IMR-90 (cell line): ENCODE results near the gene KCNK18. TPM values are rescaled to one million over a fixed set of nuclear protein-coding genes. Genes with fewer than 3 reads are reported as not detected.

Source experiments
- ATAC-seq: fragments of 200-7000 bp; cut with Tn5 transposase; 2 replicates; pipeline ENCODE4 v1.9.1; 2020; ENCODE audit warnings: low read depth, mild to moderate bottlenecking, moderate library complexity
- BruUV-seq: library from RNA; stranded (reverse); fragments of 400-500 nt; replicated peaks from 2 replicates; lab custom pipeline; 2021; lab: Mats Ljungman, UMichigan
- CTCF ChIA-PET: fragments of 300-600 bp; formaldehyde crosslinking; extraction: SDS; loops from one replicate; lab custom pipeline; 2021; ENCODE audit warnings: antibody characterized with exemption; lab: Yijun Ruan, JAX
- POLR2A ChIA-PET: fragments of 300-600 bp; sonication (Branson Sonifier 250); formaldehyde crosslinking; loops from one replicate; lab custom pipeline; 2022; ENCODE audit warnings: antibody characterized with exemption; ENCODE audit not compliant: unreplicated experiment; lab: Charles Lee
- DNase-seq: peaks from one replicate; pipeline ENCODE4 v3.0.0; 2013
- H2AFZ ChIP-seq: replicated peaks from 2 replicates; pipeline ENCODE3; 2013; ENCODE audit warnings: low read length, mild to moderate bottlenecking; ENCODE audit not compliant: poor library complexity
- H2AK5ac ChIP-seq: 2 replicates; pipeline ENCODE4 v1.6.1; 2013; ENCODE audit warnings: low read depth, low read length, inconsistent platforms
- H2AK9ac ChIP-seq: replicated peaks from 2 replicates; pipeline ENCODE3; 2013; ENCODE audit warnings: mild to moderate bottlenecking, low read depth, low read length, moderate library complexity; ENCODE audit not compliant: poor library complexity
- H2BK120ac ChIP-seq: 2 replicates; pipeline ENCODE4 v1.6.1; 2013; ENCODE audit warnings: low read depth, low read length, inconsistent platforms
- H2BK15ac ChIP-seq: 3 replicates; pipeline ENCODE4 v1.6.1; 2013; ENCODE audit warnings: low read depth, low read length, inconsistent platforms
- H2BK20ac ChIP-seq: 2 replicates; pipeline ENCODE4 v1.6.1; 2013; ENCODE audit warnings: low read depth, mild to moderate bottlenecking, inconsistent platforms, low read length, moderate library complexity
- H2BK5ac ChIP-seq: 2 replicates; pipeline ENCODE4 v1.6.1; 2013; ENCODE audit warnings: mild to moderate bottlenecking, low read depth, low read length, inconsistent platforms; ENCODE audit not compliant: poor library complexity, severe bottlenecking
- H3K14ac ChIP-seq: replicated peaks from 2 replicates; pipeline ENCODE4 v1.6.1; 2013; ENCODE audit warnings: low read depth, low read length, inconsistent platforms
- H3K18ac ChIP-seq: 2 replicates; pipeline ENCODE4 v1.6.1; 2013; ENCODE audit warnings: low read depth, low read length, control low read depth
- H3K23ac ChIP-seq: 2 replicates; pipeline ENCODE4 v1.6.1; 2013; ENCODE audit warnings: low read depth, low read length, inconsistent platforms
- H3K27ac ChIP-seq: 2 replicates; pipeline ENCODE4 v1.5.1; 2013; ENCODE audit warnings: mild to moderate bottlenecking, control low read depth, low read length; ENCODE audit not compliant: insufficient read depth
- H3K27me3 ChIP-seq: 2 replicates; pipeline ENCODE4 v1.6.1; 2013; ENCODE audit warnings: low read length; ENCODE audit not compliant: control insufficient read depth, insufficient read depth
- H3K36me3 ChIP-seq: 2 replicates; pipeline ENCODE4 v1.6.1; 2013; ENCODE audit warnings: low read length, mixed read lengths; ENCODE audit not compliant: control insufficient read depth, insufficient read depth
- H3K4ac ChIP-seq: 2 replicates; pipeline ENCODE4 v1.6.1; 2013; ENCODE audit warnings: low read depth, low read length, inconsistent platforms
- H3K4me1 ChIP-seq: 2 replicates; pipeline ENCODE4 v1.6.1; 2013; ENCODE audit warnings: low read length, mixed read lengths; ENCODE audit not compliant: control insufficient read depth, insufficient read depth
- H3K4me2 ChIP-seq: 2 replicates; pipeline ENCODE4 v1.6.1; 2013; ENCODE audit warnings: low read depth, mild to moderate bottlenecking, control low read depth, low read length, moderate library complexity
- H3K4me3 ChIP-seq: 2 replicates; pipeline ENCODE4 v1.5.1; 2013; ENCODE audit warnings: low read depth, mild to moderate bottlenecking, control low read depth, low read length, moderate library complexity; ENCODE audit not compliant: insufficient read depth
- H3K56ac ChIP-seq: 2 replicates; pipeline ENCODE4 v1.6.1; 2013; ENCODE audit warnings: low read length, inconsistent platforms; ENCODE audit not compliant: insufficient read depth; ENCODE audit errors: extremely low read depth
- H3K79me1 ChIP-seq, 2 experiments: 2 replicates each; pipeline ENCODE4 v1.6.1; 2013; ENCODE audit warnings: low read length in 2 of 2, inconsistent platforms in 1 of 2, low read depth in 1 of 2
- H3K9ac ChIP-seq: 2 replicates; pipeline ENCODE4 v1.6.1; 2013; ENCODE audit warnings: low read depth, low read length, control low read depth
- H3K9me1 ChIP-seq: 2 replicates; pipeline ENCODE4 v1.6.1; 2013; ENCODE audit warnings: low read length, inconsistent platforms; ENCODE audit not compliant: insufficient read depth
- H3K9me3 ChIP-seq: 2 replicates; pipeline ENCODE4 v1.6.1; 2013; ENCODE audit warnings: low read length; ENCODE audit not compliant: control insufficient read depth, insufficient read depth
- H4K20me1 ChIP-seq: 2 replicates; pipeline ENCODE4 v1.6.1; 2013; ENCODE audit warnings: low read length, inconsistent platforms; ENCODE audit not compliant: insufficient read depth
- H4K5ac ChIP-seq: 2 replicates; pipeline ENCODE4 v1.6.1; 2013; ENCODE audit warnings: mild to moderate bottlenecking, low read depth, low read length, control low read depth
- H4K8ac ChIP-seq, 2 experiments: 2 replicates each; pipeline ENCODE4 v1.6.1; 2013; ENCODE audit warnings: low read depth in 2 of 2, low read length in 2 of 2, control low read depth in 1 of 2, inconsistent platforms in 1 of 2
- H4K91ac ChIP-seq: 2 replicates; pipeline ENCODE4 v1.6.1; 2013; ENCODE audit warnings: low read depth, low read length, inconsistent platforms; ENCODE audit not compliant: insufficient read depth
- USF2 ChIP-seq: fragments of 150-350 bp; IDR thresholded peaks from 2 replicates; pipeline ENCODE4 v1.6.1; 2017; ENCODE audit warnings: mild to moderate bottlenecking, antibody characterized with exemption, low read length, low read depth
- WGBS, 2 experiments: methylation state at CpG; one replicate each; pipeline versions ENCODE4 v1.1.5 to v1.1.7; 2013; ENCODE audit warnings: missing lambda C conversion rate in 2 of 2; ENCODE audit not compliant: insufficient read length in 1 of 2; ENCODE audit errors: extremely low coverage in 2 of 2; 5-methylcytosine and 5-hydroxymethylcytosine counted together
- dilution Hi-C: fragments of 300-500 bp; cut with HindIII; formaldehyde crosslinking; loops from one replicate; pipeline ENCODE4 v1.14.3; 2018; ENCODE audit warnings: low sequenced_read_pairs; ENCODE audit not compliant: unreplicated experiment
- in situ Hi-C: fragments of 300-500 bp; cut with MboI; formaldehyde crosslinking; loops from 3 replicates; pipeline ENCODE4 v1.14.3; 2019; ENCODE audit warnings: low sequenced_read_pairs, inconsistent platforms, mixed read lengths
- intact Hi-C: fragments of 100-400 bp; cut with micrococcal nuclease; formaldehyde crosslinking; loops from 2 replicates; pipeline ENCODE4 v1.10.0; 2022
- polyA plus RNA-seq, 3 experiments: library from polyadenylated mRNA; depleted of rRNA; stranded (reverse); fragments of >200 nt; gene quantifications; 2 replicates each; pipeline ENCODE4 v1.2.3, GENCODE V29; 2012; ENCODE audit warnings: low replicate concordance in 1 of 3
- total RNA-seq: library from RNA; depleted of rRNA; stranded (reverse); fragments of >200 nt; gene quantifications from 2 replicates; pipeline ENCODE4 v1.2.3, GENCODE V29; 2012
- TF ChIP-seq, protein P1 (sequence below): fragments of 150-350 bp; IDR thresholded peaks from 2 replicates; pipeline ENCODE4 v1.6.1; 2016; ENCODE audit warnings: low read depth, mild to moderate bottlenecking, low read length, moderate library complexity, borderline replicate concordance

KCNK18 gene
- total and polyA plus RNA-seq, 2 of the 4 experiments (the other 2 are of a cell fraction): not detected

DNA sequence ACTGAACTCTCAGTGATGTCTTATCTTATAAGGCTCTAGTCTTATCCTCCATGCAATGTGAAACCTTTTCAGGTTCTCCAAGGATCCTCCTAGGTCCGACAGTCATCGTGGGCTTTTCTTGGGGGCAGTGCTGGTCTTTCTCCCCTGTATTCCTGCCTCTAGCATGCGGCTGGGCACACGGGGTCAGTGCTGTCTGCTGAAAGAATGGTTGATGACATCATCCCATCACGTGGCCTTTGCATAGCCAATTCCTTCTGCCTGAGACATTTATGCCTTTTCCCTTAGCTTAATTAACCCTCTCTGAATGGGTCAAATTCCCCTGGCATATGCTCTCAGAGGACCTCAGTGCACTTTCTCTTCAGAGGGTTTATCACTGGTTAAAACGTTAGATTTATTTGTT is 27.0 kb upstream of the KCNK18 start:
- dilution Hi-C loops: no loop called here
- Histone ChIP-seq H3K9me3 (no peaks in the 10 kb centered on the region), H3K4me3 (no peak overlapping the region), H2AK9ac (no peak overlapping the region), H3K18ac (no peak overlapping the region), H3K27ac (no peak overlapping the region), H2AK5ac (no peak overlapping the region), H2AFZ (no peak overlapping the region), H2BK5ac (no peak overlapping the region), H3K23ac (no peak overlapping the region), H2BK20ac (no peak overlapping the region), H4K91ac (no peak overlapping the region), H3K4me1 (no peaks in the 10 kb centered on the region), H2BK120ac (no peak overlapping the region), H4K8ac (no peak overlapping the region), H3K56ac (no peak overlapping the region), H3K4me2 (no peak overlapping the region), H3K36me3 (no peaks in the 10 kb centered on the region), H3K79me1 (no peaks in the 10 kb centered on the region), H4K5ac (no peak overlapping the region), H3K4ac (no peak overlapping the region), H3K9me1 (no peaks in the 10 kb centered on the region), H3K14ac (no peak overlapping the region), H2BK15ac (no peak overlapping the region), H4K20me1 (no peaks in the 10 kb centered on the region), H3K27me3 (peaks cover 62% of the 10 kb centered on the region), H3K9ac (no peak overlapping the region)
- no CpG with 5 or more reads among the region's 6 CpGs for WGBS, 2 experiments
- DNase-seq: no peak
- intact Hi-C loops: no loop called here
- CTCF ChIA-PET: interaction anchor here (0.6 to 2.6 kb wide), 2 partner anchors 373 to 488 kb away, joined by 5 to 9 read pairs; no protein-coding TSS in a partner anchor
- no TSS peak for BruUV-seq
- POLR2A ChIA-PET: no interaction called here
- TF ChIP-seq, protein P1, sequence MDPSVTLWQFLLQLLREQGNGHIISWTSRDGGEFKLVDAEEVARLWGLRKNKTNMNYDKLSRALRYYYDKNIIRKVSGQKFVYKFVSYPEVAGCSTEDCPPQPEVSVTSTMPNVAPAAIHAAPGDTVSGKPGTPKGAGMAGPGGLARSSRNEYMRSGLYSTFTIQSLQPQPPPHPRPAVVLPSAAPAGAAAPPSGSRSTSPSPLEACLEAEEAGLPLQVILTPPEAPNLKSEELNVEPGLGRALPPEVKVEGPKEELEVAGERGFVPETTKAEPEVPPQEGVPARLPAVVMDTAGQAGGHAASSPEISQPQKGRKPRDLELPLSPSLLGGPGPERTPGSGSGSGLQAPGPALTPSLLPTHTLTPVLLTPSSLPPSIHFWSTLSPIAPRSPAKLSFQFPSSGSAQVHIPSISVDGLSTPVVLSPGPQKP: no peak
- TF ChIP-seq USF2: peak; percentile 34; the same call in 1 of the 2 replicates
- in situ Hi-C loops: loop anchor here (5.0 kb wide), 1 partner anchor 378 kb away; no protein-coding TSS in a partner anchor
- ATAC-seq: no peak
